ENCODE measurements around the gene ZNF665. TPM values are rescaled to one million over a fixed set of nuclear protein-coding genes. Genes with fewer than 3 reads are reported as not detected.
A peak's percentile ranks its signal among the peaks of the same experiment; 100 is the strongest.

Gene ZNF665
- total RNA-seq, 1 donor from 2014 or later, result 1.5 TPM

GRCh38 chr19:53161123-53161522, 32.0 kb downstream of the ZNF665 start:
- Histone ChIP-seq H3K27me3 (no peaks in the 10 kb centered on the region), H3K36me3 (peaks cover 0 to 12% of the 10 kb centered on the region in 2 donors), H3K27ac (no peak overlapping the region), H3K4me3 (no peak overlapping the region), H3K9me3 (peaks cover 18% of the 10 kb centered on the region), H3K4me1 (peaks cover 16% of the 10 kb centered on the region)
- intact Hi-C loops (cut with DNase I), result no loop called here
- TF ChIP-seq POLR2AphosphoS5 (IDR thresholded peaks at IDR 0.05; ENCODE audit: insufficient read depth in 1 of 2, low read depth in 1 of 2), result no peak
- TF ChIP-seq POLR2A (IDR thresholded peaks at IDR 0.05), result no peak
- no peak for TF ChIP-seq CTCF (IDR thresholded peaks at IDR 0.05)
- no peak for DNase-seq (ENCODE audit: extremely low spot score in 2 of 2)

GRCh38 chr19:53160350-53160749, 32.8 kb downstream of the ZNF665 start:
- H3K4me1 ChIP-seq, result peaks cover 16% of the 10 kb centered on the region
- H3K4me3 ChIP-seq, result no peak overlapping the region
- no peak overlapping the region for H3K27ac ChIP-seq
- intact Hi-C loops (cut with DNase I), result no loop called here
- H3K36me3 ChIP-seq, result peaks cover 0 to 7% of the 10 kb centered on the region in 2 donors
- TF ChIP-seq POLR2A (IDR thresholded peaks at IDR 0.05), result no peak
- TF ChIP-seq CTCF (IDR thresholded peaks at IDR 0.05), result no peak
- no peak for TF ChIP-seq POLR2AphosphoS5 (IDR thresholded peaks at IDR 0.05; ENCODE audit: insufficient read depth in 1 of 2, low read depth in 1 of 2)
- DNase-seq (ENCODE audit: extremely low spot score in 2 of 2), result no peak
- peaks cover 11% of the 10 kb centered on the region for H3K9me3 ChIP-seq
- H3K27me3 ChIP-seq, result no peaks in the 10 kb centered on the region

- intact Hi-C loops (cut with DNase I), result no loop called here
- Histone ChIP-seq H3K27me3 (no peaks in the 10 kb centered on the region), H3K9me3 (no peaks in the 10 kb centered on the region), H3K36me3 (peaks cover 0 to 19% of the 10 kb centered on the region in 2 donors), H3K4me1 (peaks cover 16% of the 10 kb centered on the region), H3K4me3 (peak overlapping the region; percentile 68 to 72), H3K27ac (peak overlapping the region; percentile 75)
- TF ChIP-seq POLR2A (IDR thresholded peaks at IDR 0.05) (no peak), POLR2AphosphoS5 (IDR thresholded peaks at IDR 0.05; ENCODE audit: insufficient read depth in 1 of 2, low read depth in 1 of 2) (no peak), CTCF (IDR thresholded peaks at IDR 0.05) (no peak)
- no peak for DNase-seq (ENCODE audit: extremely low spot score in 2 of 2)
Measured at GRCh38 chr19:53158119-53158656, 35.0 kb downstream of the ZNF665 start.

GRCh38 chr19:53157626-53158025, 35.5 kb downstream of the ZNF665 start:
- TF ChIP-seq POLR2A (IDR thresholded peaks at IDR 0.05) (no peak), POLR2AphosphoS5 (IDR thresholded peaks at IDR 0.05; ENCODE audit: insufficient read depth in 1 of 2, low read depth in 1 of 2) (no peak), CTCF (IDR thresholded peaks at IDR 0.05) (no peak)
- no peaks in the 10 kb centered on the region for H3K9me3 ChIP-seq
- intact Hi-C loops (cut with DNase I), result no loop called here
- DNase-seq (ENCODE audit: extremely low spot score in 2 of 2), result no peak
- H3K4me3 ChIP-seq, result peak overlapping the region; percentile 68 to 72
- H3K4me1 ChIP-seq, result peaks cover 16% of the 10 kb centered on the region
- H3K27me3 ChIP-seq, result no peaks in the 10 kb centered on the region
- H3K27ac ChIP-seq, result peak overlapping the region; percentile 75
- H3K36me3 ChIP-seq, result peaks cover 0 to 24% of the 10 kb centered on the region in 2 donors

- Histone ChIP-seq H3K9me3 (no peaks in the 10 kb centered on the region), H3K4me3 (peak overlapping the region; percentile 68 to 72), H3K4me1 (peaks cover 16% of the 10 kb centered on the region), H3K27ac (no peak overlapping the region), H3K27me3 (no peaks in the 10 kb centered on the region), H3K36me3 (peaks cover 0 to 32% of the 10 kb centered on the region in 2 donors)
- no peak for TF ChIP-seq CTCF (IDR thresholded peaks at IDR 0.05)
- TF ChIP-seq POLR2AphosphoS5 (IDR thresholded peaks at IDR 0.05; ENCODE audit: insufficient read depth in 1 of 2, low read depth in 1 of 2), result no peak
- TF ChIP-seq POLR2A (IDR thresholded peaks at IDR 0.05), result no peak
- intact Hi-C loops (cut with DNase I), result no loop called here
- DNase-seq (ENCODE audit: extremely low spot score in 2 of 2), result no peak
Measured at GRCh38 chr19:53156850-53157249, 36.3 kb downstream of the ZNF665 start.
